ENCODE measurements around the gene GPR22. TPM values are rescaled to one million over a fixed set of nuclear protein-coding genes. Genes with fewer than 3 reads are reported as not detected.

Gene GPR22
- total RNA-seq, 1 experiment from 2014 or later: not detected

- Histone ChIP-seq H3K9me3 (replicated peaks) (no peaks in the 10 kb centered on the region), H3K4me3 (no peak overlapping the region), H3K27me3 (no peaks in the 10 kb centered on the region), H3K36me3 (no peaks in the 10 kb centered on the region), H3K4me1 (no peaks in the 10 kb centered on the region), H3K27ac (no peak overlapping the region)
- no peak for DNase-seq
Measured at GRCh38 chr7:107499731-107500130, 29.9 kb downstream of the GPR22 start.

GRCh38 chr7:107501593-107501992 lies 31.7 kb downstream of the GPR22 start:
- Histone ChIP-seq H3K36me3 (no peaks in the 10 kb centered on the region), H3K27ac (no peak overlapping the region), H3K27me3 (no peaks in the 10 kb centered on the region), H3K4me1 (peaks cover 10% of the 10 kb centered on the region), H3K9me3 (replicated peaks) (no peaks in the 10 kb centered on the region), H3K4me3 (no peak overlapping the region)
- peak in 1 of 2 experiments; percentile 54 for DNase-seq

- Histone ChIP-seq H3K27me3 (no peaks in the 10 kb centered on the region), H3K4me3 (no peak overlapping the region), H3K4me1 (peaks cover 14% of the 10 kb centered on the region), H3K36me3 (no peaks in the 10 kb centered on the region), H3K27ac (no peak overlapping the region), H3K9me3 (replicated peaks) (no peaks in the 10 kb centered on the region)
- DNase-seq: no peak
Measured at GRCh38 chr7:107502154-107502553, 32.3 kb downstream of the GPR22 start.

- peaks cover 14% of the 10 kb centered on the region for H3K4me1 ChIP-seq
- H3K36me3 ChIP-seq: no peaks in the 10 kb centered on the region
- no peak overlapping the region for H3K27ac ChIP-seq
- no peak overlapping the region for H3K4me3 ChIP-seq
- peak in 1 of 2 experiments; percentile 5 for DNase-seq
- no peaks in the 10 kb centered on the region for H3K27me3 ChIP-seq
- H3K9me3 ChIP-seq (replicated peaks): no peaks in the 10 kb centered on the region
Measured at GRCh38 chr7:107502797-107503196, 32.9 kb downstream of the GPR22 start.

- Histone ChIP-seq H3K4me3 (no peak overlapping the region), H3K4me1 (peaks cover 14% of the 10 kb centered on the region), H3K27me3 (no peaks in the 10 kb centered on the region), H3K27ac (no peak overlapping the region), H3K9me3 (replicated peaks) (no peaks in the 10 kb centered on the region), H3K36me3 (no peaks in the 10 kb centered on the region)
- DNase-seq: no peak
Measured at GRCh38 chr7:107503687-107504086, 33.8 kb downstream of the GPR22 start.

- no peak overlapping the region for H3K27ac ChIP-seq
- DNase-seq: no peak
- H3K36me3 ChIP-seq: no peaks in the 10 kb centered on the region
- H3K27me3 ChIP-seq: no peaks in the 10 kb centered on the region
- H3K4me1 ChIP-seq: peaks cover 14% of the 10 kb centered on the region
- H3K9me3 ChIP-seq (replicated peaks): no peaks in the 10 kb centered on the region
- H3K4me3 ChIP-seq: no peak overlapping the region
Measured at GRCh38 chr7:107505362-107505761, 35.5 kb downstream of the GPR22 start.

GRCh38 chr7:107505997-107506673 lies 36.3 kb downstream of the GPR22 start:
- H3K36me3 ChIP-seq: no peaks in the 10 kb centered on the region
- H3K4me1 ChIP-seq: peaks cover 14% of the 10 kb centered on the region
- peak overlapping the region; percentile 47 for H3K27ac ChIP-seq
- DNase-seq: peak; percentile 70 to 88
- no peaks in the 10 kb centered on the region for H3K27me3 ChIP-seq
- H3K9me3 ChIP-seq (replicated peaks): no peaks in the 10 kb centered on the region
- no peak overlapping the region for H3K4me3 ChIP-seq

- Histone ChIP-seq H3K36me3 (no peaks in the 10 kb centered on the region), H3K4me3 (no peak overlapping the region), H3K9me3 (replicated peaks) (no peaks in the 10 kb centered on the region), H3K27ac (peak overlapping the region; percentile 47), H3K27me3 (no peaks in the 10 kb centered on the region), H3K4me1 (peaks cover 14% of the 10 kb centered on the region)
- DNase-seq: peak; percentile 78 to 83
Measured at GRCh38 chr7:107506674-107507339, 37.0 kb downstream of the GPR22 start.

Other genes starting within 250 kb of the GPR22 start
- gene COG5, start 93.9 kb downstream of the GPR22 start, total RNA-seq (2014; rRNA removed; shearing (Covaris generic)): 33.6 and 41.1 TPM in 2 replicates
- 12.5 and 16.0 TPM in 2 replicates for gene DUS4L, start 93.9 kb downstream of the GPR22 start, total RNA-seq (2014; rRNA removed; shearing (Covaris generic))
- gene BCAP29, start 110.2 kb downstream of the GPR22 start, total RNA-seq (2014; rRNA removed; shearing (Covaris generic)): 66.8 and 71.3 TPM in 2 replicates
- gene SLC26A4, start 190.8 kb downstream of the GPR22 start, total RNA-seq (2014; rRNA removed; shearing (Covaris generic)): 3.7 and 3.9 TPM in 2 replicates